HL-60/S4 treated with retinoic acid at 250 ng/mL for 4 days and 3 days (cell line): ENCODE results near the gene TLR6.

Experiments
- in situ Hi-C: fragments of 300-500 bp; cut with MboI; formaldehyde crosslinking; loops from 2 replicates; pipeline ENCODE4 v1.7.0; 2022; ENCODE audit warnings: low sequenced_read_pairs

Gene TLR6, protein sequence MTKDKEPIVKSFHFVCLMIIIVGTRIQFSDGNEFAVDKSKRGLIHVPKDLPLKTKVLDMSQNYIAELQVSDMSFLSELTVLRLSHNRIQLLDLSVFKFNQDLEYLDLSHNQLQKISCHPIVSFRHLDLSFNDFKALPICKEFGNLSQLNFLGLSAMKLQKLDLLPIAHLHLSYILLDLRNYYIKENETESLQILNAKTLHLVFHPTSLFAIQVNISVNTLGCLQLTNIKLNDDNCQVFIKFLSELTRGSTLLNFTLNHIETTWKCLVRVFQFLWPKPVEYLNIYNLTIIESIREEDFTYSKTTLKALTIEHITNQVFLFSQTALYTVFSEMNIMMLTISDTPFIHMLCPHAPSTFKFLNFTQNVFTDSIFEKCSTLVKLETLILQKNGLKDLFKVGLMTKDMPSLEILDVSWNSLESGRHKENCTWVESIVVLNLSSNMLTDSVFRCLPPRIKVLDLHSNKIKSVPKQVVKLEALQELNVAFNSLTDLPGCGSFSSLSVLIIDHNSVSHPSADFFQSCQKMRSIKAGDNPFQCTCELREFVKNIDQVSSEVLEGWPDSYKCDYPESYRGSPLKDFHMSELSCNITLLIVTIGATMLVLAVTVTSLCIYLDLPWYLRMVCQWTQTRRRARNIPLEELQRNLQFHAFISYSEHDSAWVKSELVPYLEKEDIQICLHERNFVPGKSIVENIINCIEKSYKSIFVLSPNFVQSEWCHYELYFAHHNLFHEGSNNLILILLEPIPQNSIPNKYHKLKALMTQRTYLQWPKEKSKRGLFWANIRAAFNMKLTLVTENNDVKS

DNA sequence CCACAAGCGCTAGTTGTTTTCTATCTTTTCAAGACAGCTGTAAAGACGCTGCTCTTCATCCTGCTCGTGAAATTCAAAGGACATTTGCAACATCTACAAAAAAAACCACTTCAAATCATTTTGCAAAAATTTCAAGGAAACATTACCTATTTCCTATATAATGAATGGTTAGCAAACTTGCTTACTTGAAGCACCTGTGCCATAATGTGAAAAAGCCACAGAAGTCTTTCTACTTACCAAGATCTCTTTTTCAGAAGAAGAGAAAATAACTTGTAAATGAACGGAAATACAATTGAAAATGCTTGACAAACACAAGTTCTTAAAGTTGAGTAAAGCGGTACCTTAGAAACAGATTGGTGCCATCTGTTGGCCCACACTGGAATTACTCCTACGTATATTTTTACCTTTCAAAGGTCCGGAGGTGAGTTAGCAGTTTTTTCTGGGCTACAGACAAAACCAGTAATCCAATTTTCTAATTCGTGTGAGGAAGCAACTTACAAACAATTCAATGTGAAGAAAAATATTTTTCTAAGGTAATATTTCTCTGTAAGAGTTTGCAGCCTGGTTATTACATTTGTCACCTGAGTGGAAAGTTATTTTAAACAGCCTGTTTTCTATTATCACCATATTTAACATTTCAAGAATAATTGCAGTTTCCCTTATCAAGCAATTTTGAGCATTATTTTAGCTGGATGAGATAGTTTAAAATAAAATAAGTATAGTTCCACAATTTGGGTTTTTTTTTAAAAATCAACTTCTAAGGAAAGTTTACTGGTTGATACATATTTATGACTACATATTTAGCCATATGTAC, at the start of gene TLR6:
Gene TLR6 (minus strand): TSS at position 294 of the 814 bp plus-strand sequence. CDS start 27,344 bp downstream, outside the sequence.
- in situ Hi-C loops: no loop called here

DNA sequence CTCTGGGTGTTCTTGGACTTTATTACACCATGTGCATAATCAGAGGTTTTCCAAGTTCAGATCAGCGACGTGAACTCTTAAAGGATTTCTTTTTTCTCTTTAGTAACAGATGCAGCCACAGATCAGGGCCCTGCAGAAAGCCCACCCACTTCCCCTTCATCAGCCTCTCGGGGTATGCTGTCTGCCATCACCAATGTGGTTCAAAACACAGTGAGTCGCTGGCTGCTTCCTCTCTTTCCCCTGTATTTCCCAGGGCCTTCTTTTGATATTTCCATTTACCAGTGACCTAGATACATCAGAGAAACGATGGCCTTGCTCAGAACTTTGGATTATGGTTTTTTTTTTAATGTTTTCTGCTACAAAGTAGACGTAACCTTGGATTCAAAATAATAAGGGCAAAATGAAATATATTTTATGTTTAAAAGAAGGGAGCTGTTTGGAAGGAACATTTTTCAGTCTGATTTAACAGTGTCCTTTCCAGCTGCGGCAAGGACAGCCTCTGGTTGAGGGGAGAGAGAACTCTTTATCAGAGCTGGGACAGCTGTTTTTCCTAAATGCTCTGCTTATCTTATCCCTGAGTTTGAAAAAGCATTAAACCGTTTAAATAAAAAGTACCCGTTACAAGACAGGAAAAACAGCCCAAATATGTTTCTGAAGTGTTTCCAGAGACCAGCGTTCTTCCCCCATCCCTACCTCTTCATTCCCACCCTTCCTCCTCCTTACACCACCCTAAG, 49.2 kb upstream of the TLR6 start:
- in situ Hi-C loops: loop anchor here (10.0 kb wide), 1 partner anchor 229 kb away; no protein-coding TSS in a partner anchor

DNA sequence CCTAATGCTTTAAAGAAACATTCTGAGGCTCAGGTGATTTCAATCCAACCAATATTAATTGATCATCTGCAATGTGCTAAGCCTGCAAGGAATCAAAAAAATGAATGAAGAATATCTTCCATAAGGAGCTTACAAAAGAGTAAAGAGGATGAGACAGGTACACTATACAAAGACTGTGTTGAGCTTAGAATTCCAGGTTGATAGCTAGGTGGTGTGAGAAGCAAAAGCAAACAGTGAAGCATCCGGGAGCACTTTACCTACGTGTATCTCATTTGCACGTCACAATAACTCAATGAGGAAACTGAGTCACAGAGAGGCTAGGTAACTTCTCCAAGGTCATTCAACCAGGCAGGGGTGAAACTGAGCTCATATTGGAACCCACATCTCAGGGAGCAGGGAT, 48.1 kb upstream of the TLR6 start:
- in situ Hi-C loops: loop anchor here (10.0 kb wide), 1 partner anchor 230 kb away; no protein-coding TSS in a partner anchor

DNA sequence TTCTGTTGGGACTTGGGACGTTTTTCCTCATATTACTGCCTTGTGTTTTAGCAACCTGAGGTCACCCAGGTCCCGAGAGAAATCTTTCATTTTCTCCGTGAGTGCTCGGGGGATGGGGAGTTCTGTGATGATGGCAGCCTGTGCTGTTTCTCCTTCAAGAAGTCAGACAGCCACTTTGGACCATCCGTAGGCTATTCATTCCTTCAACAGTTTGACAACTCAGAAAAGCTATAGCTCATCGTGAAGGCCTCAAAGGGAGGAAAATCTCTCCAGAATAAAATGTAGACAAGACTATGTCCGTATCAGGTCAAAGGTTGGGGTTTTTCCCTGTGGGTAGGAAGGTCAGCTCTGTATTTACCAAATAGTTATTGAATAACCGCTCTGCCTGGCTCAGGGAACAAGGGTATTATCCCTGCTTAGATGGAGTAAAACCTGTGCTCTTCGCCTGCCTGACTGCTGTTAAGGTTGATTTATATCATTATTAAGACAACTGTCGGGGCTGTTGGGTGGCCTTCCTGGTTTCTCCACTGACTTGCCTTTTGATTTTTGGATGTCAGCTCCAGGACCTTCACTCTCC, 47.6 kb upstream of the TLR6 start:
- in situ Hi-C loops: loop anchor here (10.0 kb wide), 1 partner anchor 231 kb away; no protein-coding TSS in a partner anchor

DNA sequence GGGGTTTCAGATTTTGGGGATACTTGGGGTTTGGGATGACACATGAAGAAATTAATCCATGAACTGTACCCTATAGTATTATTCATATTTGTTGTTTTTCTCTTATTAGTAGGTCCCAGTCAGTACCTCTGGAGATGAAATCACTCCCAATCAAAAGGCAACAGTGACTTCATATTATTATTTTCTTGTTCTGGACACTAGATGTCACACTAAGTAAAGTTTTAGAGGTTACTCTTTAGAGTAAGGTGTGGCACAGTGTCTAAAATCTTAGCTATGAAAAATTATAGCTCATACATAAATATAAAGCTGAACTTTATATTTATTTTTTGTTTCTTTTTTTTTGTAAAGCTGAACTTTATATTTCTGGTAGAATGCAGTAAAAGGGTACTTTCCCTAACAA, 46.1 kb upstream of the TLR6 start:
- in situ Hi-C loops: loop anchor here (10.0 kb wide), 1 partner anchor 232 kb away; no protein-coding TSS in a partner anchor

DNA sequence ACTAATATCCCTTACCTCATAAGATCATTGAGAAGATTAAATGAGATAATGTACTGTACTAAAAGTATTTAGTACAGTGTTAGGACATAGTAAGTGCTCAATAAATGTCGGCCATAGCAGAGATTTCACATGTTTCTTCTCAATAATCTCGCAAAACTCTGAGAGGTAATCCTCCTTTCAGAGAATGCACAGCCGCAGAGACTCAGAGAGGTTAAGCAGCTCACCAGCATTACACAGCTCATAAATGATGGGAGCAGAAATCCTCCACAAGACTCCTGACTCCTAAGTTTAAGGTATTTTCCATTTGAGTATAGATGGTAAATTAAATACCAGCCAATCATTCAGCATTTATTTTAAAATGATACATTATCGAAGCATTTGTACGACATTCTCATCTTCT, 45.6 kb upstream of the TLR6 start:
- in situ Hi-C loops: loop anchor here (10.0 kb wide), 1 partner anchor 233 kb away; no protein-coding TSS in a partner anchor

DNA sequence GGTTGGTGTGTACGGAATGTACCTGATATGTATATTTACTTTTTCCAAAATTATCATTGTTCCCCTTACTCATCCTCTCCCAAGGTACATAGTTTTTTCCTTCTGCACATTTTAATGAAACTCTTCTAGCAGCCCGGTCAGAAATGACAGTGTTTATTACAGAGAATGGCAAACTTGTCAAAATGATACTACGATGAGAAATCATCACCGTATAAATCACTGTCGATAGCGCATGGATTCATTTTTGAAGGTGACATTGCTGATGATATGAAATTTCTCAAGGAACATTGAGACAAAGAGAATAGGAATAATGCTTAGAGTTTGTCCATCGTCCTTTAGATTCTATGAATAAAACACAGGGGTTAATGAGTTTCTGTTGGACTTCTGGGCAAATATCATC, 41.6 kb upstream of the TLR6 start:
- in situ Hi-C loops: no loop called here

DNA sequence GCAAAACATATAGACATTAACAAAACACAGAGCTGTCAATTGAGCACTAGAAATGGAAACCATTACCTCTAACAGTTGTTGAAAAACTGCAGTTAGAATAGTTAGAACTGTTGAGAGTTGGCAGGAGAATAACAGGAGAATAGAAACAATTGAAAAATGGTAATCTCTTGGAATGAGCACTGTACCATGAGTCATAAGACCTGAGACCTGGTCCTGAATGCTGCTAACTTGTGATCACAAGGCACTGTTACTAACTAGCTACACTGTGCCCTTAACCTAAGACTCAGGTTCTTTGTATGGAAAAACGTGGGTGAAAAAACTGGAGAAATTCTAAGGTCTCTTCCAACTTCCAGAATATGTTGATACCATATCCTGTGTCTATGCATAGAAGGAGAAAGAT, 40.3 kb upstream of the TLR6 start:
- in situ Hi-C loops: no loop called here

DNA sequence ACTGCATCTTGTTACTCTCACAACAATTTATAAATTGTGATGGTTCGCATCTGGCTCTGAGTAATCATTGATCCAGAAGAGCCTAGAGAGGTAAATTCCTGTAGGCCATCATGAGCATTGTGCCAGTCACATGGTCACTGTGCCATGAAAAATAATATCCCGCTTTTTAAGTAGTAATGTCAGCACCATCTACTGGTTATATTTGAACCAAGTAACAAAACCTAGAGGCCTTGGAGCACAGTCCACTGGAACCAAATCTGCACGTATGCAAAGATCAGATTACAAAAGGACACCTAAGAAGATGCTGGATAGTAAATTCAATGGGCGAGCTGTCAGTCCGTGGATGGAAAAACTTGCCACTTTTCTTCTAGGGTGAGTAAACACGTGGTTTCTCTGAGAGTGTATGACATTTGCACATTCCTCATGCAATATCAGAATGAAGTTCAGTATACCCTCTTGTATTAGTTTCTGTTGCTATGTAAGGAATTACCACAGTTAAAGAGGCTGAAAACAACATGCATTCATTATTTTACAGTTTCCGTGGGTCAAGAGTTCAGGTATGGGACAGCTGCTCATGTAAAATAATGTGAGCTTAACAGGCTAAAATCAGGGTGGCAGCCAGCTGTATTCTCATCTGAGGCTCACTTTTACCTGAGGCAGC, 37.8 kb upstream of the TLR6 start:
- in situ Hi-C loops: no loop called here

DNA sequence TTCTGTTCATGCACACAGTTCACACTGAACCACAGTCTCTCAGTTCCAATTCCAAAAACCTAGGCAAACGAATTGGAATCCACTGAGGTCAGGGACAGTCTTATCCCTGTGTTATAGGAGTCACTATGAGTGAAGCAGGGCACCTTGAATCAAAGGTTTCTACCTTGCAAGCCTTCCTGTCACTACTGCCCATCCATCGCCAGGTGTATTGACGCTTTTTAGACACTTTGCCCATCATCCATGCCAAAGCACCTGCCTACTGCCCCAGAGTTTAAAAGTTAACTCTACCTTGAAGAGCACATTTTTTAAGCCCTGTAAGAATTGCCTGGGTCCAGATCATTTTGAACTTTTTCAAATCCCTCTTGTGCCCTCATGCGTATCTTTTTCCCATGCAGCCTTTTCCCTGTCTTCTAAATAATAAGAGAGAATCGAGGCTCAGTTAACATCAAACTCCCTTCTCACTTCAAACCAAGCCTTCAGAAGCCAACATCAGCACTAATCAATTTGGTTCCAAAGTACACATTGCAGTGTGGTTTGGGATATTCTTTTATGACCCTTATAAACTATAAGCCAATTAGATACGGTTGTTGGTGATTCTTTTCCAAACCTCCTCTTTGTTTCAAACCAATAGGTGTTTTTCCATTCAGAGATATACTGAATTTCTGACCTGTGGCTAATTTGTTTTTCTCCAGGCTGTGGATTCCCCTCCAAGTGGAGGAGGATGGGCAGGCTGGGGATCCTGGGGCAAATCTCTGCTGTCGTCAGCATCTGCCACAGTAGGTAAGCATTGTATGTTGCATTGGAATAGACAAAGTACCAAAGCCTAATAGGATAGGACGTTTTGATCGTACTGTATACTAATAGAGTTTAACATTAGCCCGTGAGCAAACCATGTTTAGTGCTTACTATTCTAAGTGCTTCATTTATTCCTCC, 34.7 kb upstream of the TLR6 start:
- in situ Hi-C loops: no loop called here

DNA sequence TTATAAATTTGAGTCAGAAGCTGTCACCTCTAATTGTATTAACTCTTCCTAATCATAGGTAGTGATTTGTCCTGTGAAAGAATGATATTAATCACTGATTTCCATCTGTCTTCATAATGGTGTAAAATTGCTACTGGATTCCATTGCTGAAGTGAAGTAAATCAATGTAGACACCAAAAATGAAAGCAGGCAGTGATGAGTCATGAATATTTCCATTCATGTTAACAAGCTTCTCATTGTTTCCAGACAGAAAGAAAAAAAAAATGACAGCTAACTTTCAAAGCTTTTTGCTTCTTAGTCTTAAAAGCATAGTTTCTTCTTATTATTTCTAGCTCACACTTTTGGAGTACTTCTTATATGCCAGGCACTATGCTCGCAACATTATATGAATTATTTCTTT, 32.5 kb upstream of the TLR6 start:
- in situ Hi-C loops: no loop called here

DNA sequence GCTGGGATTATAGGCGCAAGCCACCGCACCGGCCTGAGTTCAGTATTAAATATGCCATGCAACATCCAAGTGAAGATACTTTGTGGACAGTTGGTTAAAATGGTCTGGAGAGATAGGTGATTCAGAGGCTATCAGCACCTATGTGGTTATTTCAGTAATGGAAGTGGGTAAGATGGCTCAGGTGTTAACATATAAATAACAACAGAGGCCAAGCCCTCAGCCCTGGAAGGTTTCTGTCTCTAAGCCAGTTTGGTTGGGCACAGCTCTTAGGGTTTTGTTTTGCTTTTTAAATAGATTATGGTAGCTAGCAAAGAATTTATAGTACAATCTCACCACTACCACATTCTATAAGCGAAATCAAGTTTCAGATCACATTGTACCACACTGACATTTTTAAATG, 27.6 kb upstream of the TLR6 start:
- in situ Hi-C loops: no loop called here

DNA sequence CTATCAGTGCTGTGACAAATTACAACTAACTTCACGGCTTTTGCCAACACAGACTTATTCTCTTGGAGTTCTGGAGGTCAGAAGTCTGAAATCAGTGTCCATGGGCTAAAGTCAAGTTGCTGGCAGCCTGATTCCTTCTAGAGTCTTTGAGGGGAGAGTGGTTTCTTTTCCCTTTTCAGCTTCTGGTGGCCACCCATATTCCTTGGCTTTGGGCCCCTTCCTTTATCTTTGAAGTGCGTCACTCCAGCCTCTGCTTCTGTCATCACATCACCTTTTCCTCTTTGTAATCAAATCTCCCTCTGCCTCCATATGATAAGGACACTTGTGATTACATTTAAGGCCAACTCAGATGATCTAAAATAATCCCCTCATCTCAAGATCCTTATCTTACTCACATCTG, 20.0 kb upstream of the TLR6 start:
- in situ Hi-C loops: no loop called here

DNA sequence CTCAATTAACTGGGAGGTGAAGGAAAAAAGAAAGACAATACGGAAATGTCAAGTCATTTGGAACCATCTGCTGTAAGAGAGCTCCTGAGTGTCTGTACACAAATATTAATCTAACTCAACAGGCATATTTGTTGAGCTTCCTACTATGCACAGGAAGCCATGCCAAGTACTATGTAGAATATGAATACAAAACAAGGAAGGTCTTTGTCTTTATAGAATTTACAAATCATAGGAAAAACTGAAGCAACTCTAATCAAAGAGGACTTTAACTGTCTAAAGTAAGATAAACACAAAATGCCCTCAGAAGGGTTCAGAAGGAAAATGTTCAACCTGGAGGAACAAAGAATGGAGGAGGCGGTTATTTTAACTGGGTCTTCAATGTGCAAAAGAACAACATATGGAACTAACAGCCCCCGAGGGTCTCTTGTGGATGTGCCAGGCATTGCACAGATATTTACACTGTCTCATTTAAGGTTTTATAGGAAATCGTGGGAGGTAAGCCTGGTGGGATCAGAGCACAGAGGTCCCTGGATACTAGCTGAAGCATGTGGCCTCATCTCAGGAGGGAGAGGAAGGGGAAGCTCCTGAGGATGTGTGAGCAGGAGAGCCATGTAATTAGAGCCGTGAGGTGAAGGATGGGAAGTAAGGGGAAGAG, 16.8 kb upstream of the TLR6 start:
- in situ Hi-C loops: no loop called here

DNA sequence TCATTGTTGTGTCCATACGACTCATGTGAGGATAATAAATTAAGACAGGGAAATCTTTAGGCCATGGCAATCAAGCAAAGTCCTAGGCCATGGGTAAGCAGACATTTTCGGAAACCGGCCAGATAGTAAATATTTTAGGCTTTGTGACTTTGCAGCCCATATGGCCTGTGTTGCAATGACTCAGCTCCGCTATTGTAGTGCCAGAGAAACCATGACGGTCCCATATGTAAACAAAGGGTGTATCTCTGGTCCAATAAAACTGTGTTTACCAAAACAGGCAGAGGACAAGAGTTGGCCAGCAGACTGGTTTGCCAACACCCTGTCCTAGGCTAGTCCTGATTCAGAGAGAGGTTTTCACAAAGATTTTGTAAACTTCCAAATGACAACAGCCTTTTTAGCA, 16.0 kb upstream of the TLR6 start:
- in situ Hi-C loops: no loop called here

DNA sequence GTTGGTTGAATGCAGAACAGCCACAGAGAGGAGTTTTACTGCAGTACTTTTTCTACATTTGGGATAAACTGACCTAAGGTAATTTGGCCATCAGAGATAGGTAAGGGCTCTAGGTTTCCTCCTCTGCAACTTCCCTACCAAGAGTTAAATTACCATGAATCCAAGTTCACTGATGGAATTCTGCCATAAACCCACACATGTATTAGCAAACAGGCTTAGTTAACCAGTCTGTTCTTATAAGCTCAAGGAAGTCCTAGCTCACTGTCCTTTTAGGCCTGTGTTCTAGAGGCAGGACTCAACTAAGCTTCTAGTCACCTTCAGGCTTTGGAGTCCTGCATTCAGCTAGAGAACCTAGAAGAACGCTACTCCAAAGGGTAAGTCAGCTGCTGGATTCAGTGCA, 15.0 kb upstream of the TLR6 start:
- in situ Hi-C loops: no loop called here

DNA sequence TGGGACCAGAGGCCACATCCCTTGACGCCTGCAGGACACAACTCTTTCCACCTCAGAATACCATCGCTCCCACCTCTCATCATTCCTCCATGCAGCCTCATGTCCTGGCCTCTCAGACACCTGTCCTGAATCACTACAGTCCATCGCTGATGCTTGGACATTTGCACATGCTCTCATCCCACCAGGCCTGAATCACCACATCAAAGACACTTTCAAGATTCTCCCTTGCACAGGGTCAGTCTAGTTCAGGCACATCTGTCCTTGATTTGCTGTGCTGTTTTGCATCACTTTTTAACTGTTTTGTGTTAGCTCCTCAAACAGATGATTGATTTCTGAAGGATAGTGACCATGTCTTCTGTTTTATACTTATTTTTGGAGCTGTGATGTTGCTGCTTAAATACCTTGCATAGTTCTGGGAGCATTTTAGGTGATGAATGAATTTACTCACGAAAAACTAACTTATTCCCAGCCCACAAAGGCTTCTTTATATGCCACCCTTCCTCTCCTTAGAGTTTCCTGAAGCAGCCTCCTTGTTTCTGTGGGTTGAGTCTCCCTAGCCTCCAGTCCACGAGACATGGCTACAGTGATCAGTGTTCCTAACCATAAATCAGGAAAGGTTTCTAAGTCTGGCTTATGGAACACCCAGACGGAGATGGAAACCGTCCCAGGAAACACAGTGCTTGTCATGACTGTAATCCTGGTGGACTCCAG, 13.6 kb upstream of the TLR6 start:
- in situ Hi-C loops: no loop called here
